Measurements from ENCODE around the gene TCP10L.

DNA sequence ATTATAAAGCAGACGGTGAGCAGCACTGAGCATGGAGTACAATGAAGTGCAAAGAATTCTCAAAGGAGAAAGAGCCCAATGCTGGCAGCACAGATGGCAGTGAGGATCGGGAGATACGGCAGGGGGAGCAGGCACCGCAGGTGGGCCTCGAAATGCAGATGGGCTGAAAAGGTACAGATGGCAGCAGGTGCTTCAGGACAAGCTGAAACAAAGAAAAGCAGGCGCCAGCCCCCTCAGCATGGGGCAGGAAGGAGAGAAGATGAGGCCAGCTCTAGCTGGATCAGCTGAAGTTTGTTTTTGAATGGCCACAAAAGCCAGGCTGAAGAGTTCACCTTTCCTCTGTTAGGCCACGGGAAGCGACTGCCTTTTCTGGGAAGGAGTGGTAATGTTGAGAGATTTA is 19.1 kb upstream of the TCP10L start:
- TF ChIP-seq, protein P1, sequence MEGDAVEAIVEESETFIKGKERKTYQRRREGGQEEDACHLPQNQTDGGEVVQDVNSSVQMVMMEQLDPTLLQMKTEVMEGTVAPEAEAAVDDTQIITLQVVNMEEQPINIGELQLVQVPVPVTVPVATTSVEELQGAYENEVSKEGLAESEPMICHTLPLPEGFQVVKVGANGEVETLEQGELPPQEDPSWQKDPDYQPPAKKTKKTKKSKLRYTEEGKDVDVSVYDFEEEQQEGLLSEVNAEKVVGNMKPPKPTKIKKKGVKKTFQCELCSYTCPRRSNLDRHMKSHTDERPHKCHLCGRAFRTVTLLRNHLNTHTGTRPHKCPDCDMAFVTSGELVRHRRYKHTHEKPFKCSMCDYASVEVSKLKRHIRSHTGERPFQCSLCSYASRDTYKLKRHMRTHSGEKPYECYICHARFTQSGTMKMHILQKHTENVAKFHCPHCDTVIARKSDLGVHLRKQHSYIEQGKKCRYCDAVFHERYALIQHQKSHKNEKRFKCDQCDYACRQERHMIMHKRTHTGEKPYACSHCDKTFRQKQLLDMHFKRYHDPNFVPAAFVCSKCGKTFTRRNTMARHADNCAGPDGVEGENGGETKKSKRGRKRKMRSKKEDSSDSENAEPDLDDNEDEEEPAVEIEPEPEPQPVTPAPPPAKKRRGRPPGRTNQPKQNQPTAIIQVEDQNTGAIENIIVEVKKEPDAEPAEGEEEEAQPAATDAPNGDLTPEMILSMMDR (conservative IDR thresholded peaks at IDR 0.05; ENCODE audit: low read depth, low read length) = no peak
- no peak for TF ChIP-seq CHD1 (IDR thresholded peaks at IDR 0.05; ENCODE audit: low read depth, low read length)
- TF ChIP-seq, protein P2, sequence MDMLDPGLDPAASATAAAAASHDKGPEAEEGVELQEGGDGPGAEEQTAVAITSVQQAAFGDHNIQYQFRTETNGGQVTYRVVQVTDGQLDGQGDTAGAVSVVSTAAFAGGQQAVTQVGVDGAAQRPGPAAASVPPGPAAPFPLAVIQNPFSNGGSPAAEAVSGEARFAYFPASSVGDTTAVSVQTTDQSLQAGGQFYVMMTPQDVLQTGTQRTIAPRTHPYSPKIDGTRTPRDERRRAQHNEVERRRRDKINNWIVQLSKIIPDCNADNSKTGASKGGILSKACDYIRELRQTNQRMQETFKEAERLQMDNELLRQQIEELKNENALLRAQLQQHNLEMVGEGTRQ (IDR thresholded peaks at IDR 0.05; ENCODE audit: low read depth, low read length) = no peak
- TF ChIP-seq, protein P3, sequence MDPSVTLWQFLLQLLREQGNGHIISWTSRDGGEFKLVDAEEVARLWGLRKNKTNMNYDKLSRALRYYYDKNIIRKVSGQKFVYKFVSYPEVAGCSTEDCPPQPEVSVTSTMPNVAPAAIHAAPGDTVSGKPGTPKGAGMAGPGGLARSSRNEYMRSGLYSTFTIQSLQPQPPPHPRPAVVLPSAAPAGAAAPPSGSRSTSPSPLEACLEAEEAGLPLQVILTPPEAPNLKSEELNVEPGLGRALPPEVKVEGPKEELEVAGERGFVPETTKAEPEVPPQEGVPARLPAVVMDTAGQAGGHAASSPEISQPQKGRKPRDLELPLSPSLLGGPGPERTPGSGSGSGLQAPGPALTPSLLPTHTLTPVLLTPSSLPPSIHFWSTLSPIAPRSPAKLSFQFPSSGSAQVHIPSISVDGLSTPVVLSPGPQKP (IDR thresholded peaks at IDR 0.05; ENCODE audit: borderline replicate concordance, low read depth, low read length) = no peak

All from IMR-90 (cell line).